KBM-7 (cell line): ENCODE data around the gene DCST2.
A peak's percentile ranks its signal among the peaks of the same experiment; 100 is the strongest.

ENCODE experiments used
- DNase-seq: peaks from one replicate; pipeline ENCODE4 v3.0.0-alpha.2; 2015
- in situ Hi-C: fragments of 300-500 bp; cut with MboI; formaldehyde crosslinking; loops from 2 replicates; pipeline ENCODE4 v1.14.3; 2020; ENCODE audit warnings: low sequenced_read_pairs, low pct_unique_long_range_greater_than_20kb, mixed read lengths

The DCST2 gene

GRCh38 chr1:155033524-155033923 is at the start of gene DCST2, which contains the start of gene DCST1:
TSS of gene DCST2 (minus strand) at chr1:155033781. CDS start at chr1:155033701, 80 bp downstream.
TSS of gene DCST1 (plus strand) at chr1:155033824. CDS start at chr1:155034037, 213 bp downstream.
- DNase-seq: no peak
- in situ Hi-C loops: no loop called here

GRCh38 chr1:155083052-155083541 is 49.5 kb upstream of the DCST2 start:
- in situ Hi-C loops: loop anchor here (10.0 kb wide), 1 partner anchor 82 kb away; no protein-coding TSS in a partner anchor
- DNase-seq: no peak

GRCh38 chr1:155082301-155083051 is 48.9 kb upstream of the DCST2 start:
- DNase-seq: no peak
- in situ Hi-C loops: loop anchor here (10.0 kb wide), 1 partner anchor 82 kb away; no protein-coding TSS in a partner anchor

GRCh38 chr1:155081472-155082300 is 48.1 kb upstream of the DCST2 start:
- DNase-seq: no peak
- in situ Hi-C loops: loop anchor here (10.0 kb wide), 1 partner anchor 83 kb away; no protein-coding TSS in a partner anchor

- peak; percentile 56 for DNase-seq
- in situ Hi-C loops: loop anchor here (10.0 kb wide), 1 partner anchor 84 kb away; no protein-coding TSS in a partner anchor
Measured at GRCh38 chr1:155080312-155081228, 47.0 kb upstream of the DCST2 start.

GRCh38 chr1:155079487-155080311 is 46.1 kb upstream of the DCST2 start:
- no peak for DNase-seq
- in situ Hi-C loops: loop anchor here (10.0 kb wide), 1 partner anchor 85 kb away; no protein-coding TSS in a partner anchor

GRCh38 chr1:155079210-155079486 is 45.6 kb upstream of the DCST2 start:
- in situ Hi-C loops: no loop called here

GRCh38 chr1:155078469-155079209 is 45.1 kb upstream of the DCST2 start, which contains the start of gene EFNA3:
TSS of gene EFNA3 (plus strand) at chr1:155078837. CDS start at chr1:155078942, 105 bp downstream.
- DNase-seq: peak; percentile 53
- in situ Hi-C loops: no loop called here

More at GRCh38 chr1:155079210-155079486, 45.6 kb upstream of the DCST2 start:
- no peak for DNase-seq

- DNase-seq: no peak
- in situ Hi-C loops: no loop called here
Measured at GRCh38 chr1:155077758-155078445, 44.3 kb upstream of the DCST2 start.

GRCh38 chr1:155077346-155077745 is 43.8 kb upstream of the DCST2 start:
- in situ Hi-C loops: no loop called here
- DNase-seq: no peak

GRCh38 chr1:155076371-155076770 is 42.8 kb upstream of the DCST2 start:
- DNase-seq: no peak
- in situ Hi-C loops: no loop called here

- in situ Hi-C loops: no loop called here
- no peak for DNase-seq
Measured at GRCh38 chr1:155075535-155075934, 42.0 kb upstream of the DCST2 start.

GRCh38 chr1:155073377-155074242 is 40.0 kb upstream of the DCST2 start:
- DNase-seq: peak; percentile 81
- in situ Hi-C loops: no loop called here

GRCh38 chr1:155072531-155073289 is 39.1 kb upstream of the DCST2 start:
- in situ Hi-C loops: no loop called here
- DNase-seq: no peak

- in situ Hi-C loops: no loop called here
- no peak for DNase-seq
Measured at GRCh38 chr1:155071701-155072100, 38.1 kb upstream of the DCST2 start.
